HG02973 (cell line): ENCODE data around the gene HSPG2.

Experiments
- ATAC-seq: cut with Tn5 transposase; IDR thresholded peaks from one replicate; pipeline ENCODE4 v1.9.1; 2021; ENCODE audit warnings: moderate library complexity; ENCODE audit not compliant: unreplicated experiment

The HSPG2 gene

GRCh38 chr1:21774835-21775549 lies 162.1 kb downstream of the HSPG2 start:
- no peak for ATAC-seq

GRCh38 chr1:21773585-21773984 lies 163.5 kb downstream of the HSPG2 start:
- ATAC-seq = no peak
